Loucy (cell line): ENCODE data around the gene OPTN.
"Not testable (repeated sequence)": the region's sequence is repeated elsewhere in the genome, so short reads cannot be mapped to it uniquely, and the experiment has no call there.

Source experiments
- H2AFZ ChIP-seq: fragments of 200-600 bp; sonication (generic); 2 replicates; pipeline ENCODE4 v1.6.0; 2016; ENCODE audit warnings: antibody characterized with exemption, mild to moderate bottlenecking, low read length, moderate library complexity
- H3F3A ChIP-seq: fragments of 200-600 bp; 2 replicates; pipeline ENCODE4 v1.6.0; 2016; ENCODE audit warnings: antibody characterized with exemption, low read depth, mild to moderate bottlenecking
- H3K27me3 ChIP-seq: fragments of 200-600 bp; sonication (generic); 2 replicates; pipeline ENCODE4 v1.6.1; 2014; ENCODE audit warnings: low read length, mild to moderate bottlenecking; ENCODE audit not compliant: insufficient read depth, poor library complexity, severe bottlenecking
- H3K36me3 ChIP-seq: fragments of 200-600 bp; sonication (generic); 2 replicates; pipeline ENCODE4 v1.6.1; 2016; ENCODE audit warnings: low read length; ENCODE audit not compliant: insufficient read depth
- H3K4me1 ChIP-seq: fragments of 200-600 bp; sonication (generic); 2 replicates; pipeline ENCODE4 v1.5.1; 2014; ENCODE audit warnings: low read length, mild to moderate bottlenecking; ENCODE audit not compliant: insufficient read depth, poor library complexity, severe bottlenecking
- H3K4me2 ChIP-seq: fragments of 200-600 bp; sonication (generic); 2 replicates; pipeline ENCODE4 v1.6.0; 2014; ENCODE audit warnings: antibody characterized with exemption, low read length, low read depth, mild to moderate bottlenecking; ENCODE audit not compliant: poor library complexity, severe bottlenecking
- H3K4me3 ChIP-seq: fragments of 200-600 bp; sonication (generic); 2 replicates; pipeline ENCODE4 v1.5.1; 2014; ENCODE audit warnings: low read length, mild to moderate bottlenecking, mixed read lengths; ENCODE audit not compliant: poor library complexity, severe bottlenecking
- H3K79me2 ChIP-seq: fragments of 200-600 bp; sonication (generic); 2 replicates; pipeline ENCODE4 v1.6.1; 2014; ENCODE audit warnings: low read length; ENCODE audit not compliant: insufficient read depth
- H3K9ac ChIP-seq: fragments of 200-600 bp; sonication (generic); 2 replicates; pipeline ENCODE4 v1.6.0; 2014; ENCODE audit warnings: mild to moderate bottlenecking, low read depth, low read length, moderate library complexity; ENCODE audit not compliant: poor library complexity, severe bottlenecking
- H3K9me2 ChIP-seq: fragments of 200-600 bp; sonication (generic); replicated peaks from 2 replicates; pipeline ENCODE4 v1.6.1; 2016; ENCODE audit warnings: low read depth, low read length, mixed read lengths
- H3K9me3 ChIP-seq: fragments of 200-600 bp; sonication (generic); 2 replicates; pipeline ENCODE4 v1.6.1; 2014; ENCODE audit warnings: mild to moderate bottlenecking, antibody characterized with exemption, low read length, low read depth; ENCODE audit not compliant: insufficient read depth
- H4K20me1 ChIP-seq: fragments of 200-600 bp; sonication (generic); 2 replicates; pipeline ENCODE4 v1.6.0; 2014; ENCODE audit warnings: antibody characterized with exemption, low read length, mild to moderate bottlenecking; ENCODE audit not compliant: insufficient read depth, poor library complexity, severe bottlenecking
- EZH2phosphoT487 ChIP-seq: fragments of 200-600 bp; IDR thresholded peaks from 2 replicates; pipeline ENCODE4 v1.6.1; 2018; ENCODE audit warnings: antibody characterized with exemption, mild to moderate bottlenecking, moderate library complexity, borderline replicate concordance
- TF ChIP-seq, protein P1 (sequence below): fragments of 200-600 bp; sonication (generic); conservative IDR thresholded peaks from 2 replicates; pipeline ENCODE4 v1.5.1; 2014; ENCODE audit warnings: mild to moderate bottlenecking, antibody characterized with exemption, low read length

The OPTN gene

GRCh38 chr10:13099666-13100348 lies at the start of gene OPTN:
OPTN (plus strand) TSS chr10:13100163; CDS start chr10:13109123, 8,960 bp downstream.
- peaks cover 16% of the 10 kb centered on the region for H3K4me1 ChIP-seq
- TF ChIP-seq, protein P1, sequence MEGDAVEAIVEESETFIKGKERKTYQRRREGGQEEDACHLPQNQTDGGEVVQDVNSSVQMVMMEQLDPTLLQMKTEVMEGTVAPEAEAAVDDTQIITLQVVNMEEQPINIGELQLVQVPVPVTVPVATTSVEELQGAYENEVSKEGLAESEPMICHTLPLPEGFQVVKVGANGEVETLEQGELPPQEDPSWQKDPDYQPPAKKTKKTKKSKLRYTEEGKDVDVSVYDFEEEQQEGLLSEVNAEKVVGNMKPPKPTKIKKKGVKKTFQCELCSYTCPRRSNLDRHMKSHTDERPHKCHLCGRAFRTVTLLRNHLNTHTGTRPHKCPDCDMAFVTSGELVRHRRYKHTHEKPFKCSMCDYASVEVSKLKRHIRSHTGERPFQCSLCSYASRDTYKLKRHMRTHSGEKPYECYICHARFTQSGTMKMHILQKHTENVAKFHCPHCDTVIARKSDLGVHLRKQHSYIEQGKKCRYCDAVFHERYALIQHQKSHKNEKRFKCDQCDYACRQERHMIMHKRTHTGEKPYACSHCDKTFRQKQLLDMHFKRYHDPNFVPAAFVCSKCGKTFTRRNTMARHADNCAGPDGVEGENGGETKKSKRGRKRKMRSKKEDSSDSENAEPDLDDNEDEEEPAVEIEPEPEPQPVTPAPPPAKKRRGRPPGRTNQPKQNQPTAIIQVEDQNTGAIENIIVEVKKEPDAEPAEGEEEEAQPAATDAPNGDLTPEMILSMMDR = peak; percentile 76
- TF ChIP-seq EZH2phosphoT487 = no peak
- H3K36me3 ChIP-seq = no peaks in the 10 kb centered on the region
- H3K9me2 ChIP-seq = no peaks in the 10 kb centered on the region
- no peaks in the 10 kb centered on the region for H3K9me3 ChIP-seq
- H3K79me2 ChIP-seq = peaks cover 10% of the 10 kb centered on the region; the same call in 1 of the 2 replicates
- no peaks in the 10 kb centered on the region for H3K27me3 ChIP-seq
- peak within 1 kb of the TSS; percentile 75 for H3K4me3 ChIP-seq
- no peaks in the 10 kb centered on the region for H3F3A ChIP-seq
- H2AFZ ChIP-seq = peak within 1 kb of the TSS; percentile 93
- H3K4me2 ChIP-seq = peak within 1 kb of the TSS; percentile 75
- peak within 1 kb of the TSS; percentile 78 for H3K9ac ChIP-seq
- no peaks in the 10 kb centered on the region for H4K20me1 ChIP-seq

GRCh38 chr10:13051126-13051694 lies 48.8 kb upstream of the OPTN start:
- no peaks in the 10 kb centered on the region for H3F3A ChIP-seq
- H3K4me1 ChIP-seq = no peaks in the 10 kb centered on the region
- H2AFZ ChIP-seq = no peak overlapping the region
- H3K27me3 ChIP-seq = no peaks in the 10 kb centered on the region
- TF ChIP-seq EZH2phosphoT487 = no peak
- no peaks in the 10 kb centered on the region for H3K9me3 ChIP-seq
- H3K36me3 ChIP-seq = no peaks in the 10 kb centered on the region
- H4K20me1 ChIP-seq = no peaks in the 10 kb centered on the region
- H3K4me3 ChIP-seq = no peak overlapping the region
- no peaks in the 10 kb centered on the region for H3K79me2 ChIP-seq
- H3K9ac ChIP-seq = no peak overlapping the region
- no peaks in the 10 kb centered on the region for H3K9me2 ChIP-seq
- H3K4me2 ChIP-seq = no peak overlapping the region

GRCh38 chr10:13053208-13053607 lies 46.8 kb upstream of the OPTN start:
- not testable (repeated sequence) for H3K27me3 ChIP-seq, H3K4me1 ChIP-seq, H3K4me3 ChIP-seq, H3K9ac ChIP-seq, H3K79me2 ChIP-seq, H3F3A ChIP-seq, H2AFZ ChIP-seq, H3K9me3 ChIP-seq, H3K4me2 ChIP-seq, H3K36me3 ChIP-seq, H4K20me1 ChIP-seq, H3K9me2 ChIP-seq

DNA sequence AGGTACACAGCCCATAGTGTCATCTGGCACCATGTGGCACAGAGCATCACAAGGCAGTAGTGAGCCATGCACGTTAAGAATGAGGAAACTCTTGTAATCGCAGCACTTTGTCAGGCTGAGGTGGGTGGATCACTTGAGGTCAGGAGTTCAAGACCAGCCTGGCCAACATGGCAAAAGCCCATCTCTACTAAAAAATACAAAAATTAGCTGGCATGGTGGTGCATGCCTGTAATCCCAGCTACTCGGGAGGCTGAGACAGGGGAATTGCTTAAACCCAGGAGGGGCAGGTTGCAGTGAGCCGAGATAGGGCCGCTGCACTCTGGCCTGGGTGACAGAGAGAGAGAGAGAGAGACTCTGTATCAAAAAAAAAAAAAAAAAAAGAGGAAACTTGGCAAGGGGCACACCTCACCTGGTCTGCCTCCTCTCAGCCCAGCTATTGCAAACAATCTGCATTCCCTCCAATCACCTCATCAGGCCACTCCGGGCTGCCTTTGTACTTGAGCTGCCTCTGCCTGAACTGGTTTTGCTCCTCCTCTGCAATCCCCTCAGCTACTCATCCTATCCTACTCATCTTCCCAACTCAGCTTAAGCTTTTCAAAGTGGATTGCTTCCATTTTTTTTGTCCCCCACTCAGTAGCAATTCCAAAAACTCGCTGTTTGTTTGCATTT lies 46.0 kb upstream of the OPTN start:
- Histone ChIP-seq H3K27me3 (no peaks in the 10 kb centered on the region), H3K36me3 (no peaks in the 10 kb centered on the region), H3K9ac (no peak overlapping the region), H3K4me3 (no peak overlapping the region), H4K20me1 (no peaks in the 10 kb centered on the region), H3K9me2 (no peaks in the 10 kb centered on the region), H3K4me1 (no peaks in the 10 kb centered on the region), H3K9me3 (no peaks in the 10 kb centered on the region), H3F3A (no peaks in the 10 kb centered on the region), H3K79me2 (no peaks in the 10 kb centered on the region), H2AFZ (peak overlapping the region; percentile 55; the same call in 1 of the 2 replicates), H3K4me2 (no peak overlapping the region)
- no peak for TF ChIP-seq EZH2phosphoT487
- TF ChIP-seq, protein P1 = no peak
